ENCODE data around the gene PDE9A. TPM values are rescaled to one million over a fixed set of nuclear protein-coding genes. Genes with fewer than 3 reads are reported as not detected.

Gene PDE9A
- total RNA-seq, 1 experiment from 2014 or later: 44.8 TPM

DNA sequence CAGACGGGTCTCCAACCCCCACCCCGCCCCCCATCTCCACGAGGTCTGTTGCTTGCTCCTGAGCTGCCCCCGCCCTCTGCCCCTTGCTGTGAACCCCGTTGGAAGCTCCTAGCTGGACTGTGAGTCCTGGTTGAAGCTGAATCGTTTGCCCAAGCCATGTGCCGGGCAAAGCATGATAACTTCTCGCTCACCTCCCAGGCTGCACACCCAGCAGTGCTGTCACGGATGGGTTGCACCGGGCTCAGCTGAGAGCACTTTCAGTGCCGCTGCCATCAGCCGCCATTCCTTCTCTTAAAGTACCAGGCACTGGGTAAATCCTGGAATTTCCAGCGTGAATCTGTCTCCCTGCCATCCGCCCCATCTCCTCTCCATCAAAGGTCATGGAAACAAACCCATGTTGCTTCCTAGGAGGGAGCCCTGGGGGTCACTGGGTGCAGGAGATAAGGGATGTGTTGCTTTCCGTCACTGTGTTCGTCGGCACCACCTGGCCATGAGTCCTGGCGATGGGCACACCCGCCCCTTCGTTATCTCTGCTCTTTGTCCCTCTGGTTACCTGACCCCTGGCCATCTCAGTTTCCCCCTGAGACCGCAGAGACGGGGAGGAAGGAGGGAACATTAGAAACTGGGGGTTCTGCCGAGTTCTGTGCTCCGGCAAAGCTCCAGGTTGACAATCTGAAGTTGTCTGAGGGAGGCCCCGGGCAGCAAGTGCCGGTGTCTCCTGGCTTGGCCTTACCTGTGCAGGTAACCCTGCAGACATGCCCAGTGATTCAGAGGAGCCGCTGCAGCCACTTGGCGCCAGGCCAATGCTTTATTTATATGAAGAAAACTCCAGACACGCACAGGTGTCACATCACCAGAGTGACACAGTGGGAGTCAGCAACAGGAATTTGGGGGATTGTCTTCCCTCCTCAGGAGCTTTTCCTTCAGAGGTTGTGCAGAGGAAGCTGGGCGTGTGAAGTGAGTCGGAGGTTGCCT lies 2.7 kb downstream of the PDE9A start (continued):
- TF ChIP-seq E2F4 (CRISPR knock-in tag; IDR thresholded peaks at IDR 0.05; ENCODE audit: borderline replicate concordance, low read depth): no peak
- no peak for TF ChIP-seq ATF1 (CRISPR knock-in tag; IDR thresholded peaks at IDR 0.05)
- no peak for TF ChIP-seq ZNF121 (CRISPR knock-in tag; IDR thresholded peaks at IDR 0.05)
- TF ChIP-seq TEAD4 (CRISPR knock-in tag; IDR thresholded peaks at IDR 0.05): no peak
- TF ChIP-seq ZNF281 (CRISPR knock-in tag; IDR thresholded peaks at IDR 0.05): no peak
- TF ChIP-seq NR2C2 (CRISPR knock-in tag; IDR thresholded peaks at IDR 0.05): no peak
- TF ChIP-seq ATF6 (CRISPR knock-in tag; IDR thresholded peaks at IDR 0.05): no peak

- ChIA-PET CTCF (interaction anchor here (0.7 to 5.4 kb wide), 3 partner anchors 12 to 19 kb away, joined by 3 to 34 read pairs (median 5); no protein-coding TSS in a partner anchor), POLR2A (no interaction called here)
- Mint-ChIP-seq H3K4me1 (peaks cover 54% of the 10 kb centered on the region), H3K36me3 (0 out of 2 replicates have a peak, but pooled peaks cover 3% of the 10 kb centered on the region), H3K9me3 (no peaks in the 10 kb centered on the region), H3K27ac (peak overlapping the region; percentile 68), H3K27me3 (ENCODE audit: low read depth) (no peaks in the 10 kb centered on the region), H3K4me3 (no peak overlapping the region)
- ATAC-seq: no peak
- no peak for DNase-seq (ENCODE audit: low spot score)
- no peak for TF ChIP-seq ZNF281 (CRISPR knock-in tag; IDR thresholded peaks at IDR 0.05)
- TF ChIP-seq, protein P1, sequence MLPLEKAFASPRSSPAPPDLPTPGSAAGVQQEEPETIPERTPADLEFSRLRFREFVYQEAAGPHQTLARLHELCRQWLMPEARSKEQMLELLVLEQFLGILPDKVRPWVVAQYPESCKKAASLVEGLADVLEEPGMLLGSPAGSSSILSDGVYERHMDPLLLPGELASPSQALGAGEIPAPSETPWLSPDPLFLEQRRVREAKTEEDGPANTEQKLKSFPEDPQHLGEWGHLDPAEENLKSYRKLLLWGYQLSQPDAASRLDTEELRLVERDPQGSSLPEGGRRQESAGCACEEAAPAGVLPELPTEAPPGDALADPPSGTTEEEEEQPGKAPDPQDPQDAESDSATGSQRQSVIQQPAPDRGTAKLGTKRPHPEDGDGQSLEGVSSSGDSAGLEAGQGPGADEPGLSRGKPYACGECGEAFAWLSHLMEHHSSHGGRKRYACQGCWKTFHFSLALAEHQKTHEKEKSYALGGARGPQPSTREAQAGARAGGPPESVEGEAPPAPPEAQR (CRISPR knock-in tag; IDR thresholded peaks at IDR 0.05): no peak
- TF ChIP-seq PRDM15 (CRISPR knock-in tag; IDR thresholded peaks at IDR 0.05): no peak
- TF ChIP-seq JUN (CRISPR knock-in tag; IDR thresholded peaks at IDR 0.05): no peak
- TF ChIP-seq ZNF416 (CRISPR knock-in tag; IDR thresholded peaks at IDR 0.05): no peak
- TF ChIP-seq EMX1 (CRISPR knock-in tag; IDR thresholded peaks at IDR 0.05): no peak
- no peak for TF ChIP-seq MYBL2 (CRISPR knock-in tag; IDR thresholded peaks at IDR 0.05)
- TF ChIP-seq, protein P2, sequence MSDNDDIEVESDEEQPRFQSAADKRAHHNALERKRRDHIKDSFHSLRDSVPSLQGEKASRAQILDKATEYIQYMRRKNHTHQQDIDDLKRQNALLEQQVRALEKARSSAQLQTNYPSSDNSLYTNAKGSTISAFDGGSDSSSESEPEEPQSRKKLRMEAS (CRISPR knock-in tag; IDR thresholded peaks at IDR 0.05): no peak
- TF ChIP-seq, protein P3, sequence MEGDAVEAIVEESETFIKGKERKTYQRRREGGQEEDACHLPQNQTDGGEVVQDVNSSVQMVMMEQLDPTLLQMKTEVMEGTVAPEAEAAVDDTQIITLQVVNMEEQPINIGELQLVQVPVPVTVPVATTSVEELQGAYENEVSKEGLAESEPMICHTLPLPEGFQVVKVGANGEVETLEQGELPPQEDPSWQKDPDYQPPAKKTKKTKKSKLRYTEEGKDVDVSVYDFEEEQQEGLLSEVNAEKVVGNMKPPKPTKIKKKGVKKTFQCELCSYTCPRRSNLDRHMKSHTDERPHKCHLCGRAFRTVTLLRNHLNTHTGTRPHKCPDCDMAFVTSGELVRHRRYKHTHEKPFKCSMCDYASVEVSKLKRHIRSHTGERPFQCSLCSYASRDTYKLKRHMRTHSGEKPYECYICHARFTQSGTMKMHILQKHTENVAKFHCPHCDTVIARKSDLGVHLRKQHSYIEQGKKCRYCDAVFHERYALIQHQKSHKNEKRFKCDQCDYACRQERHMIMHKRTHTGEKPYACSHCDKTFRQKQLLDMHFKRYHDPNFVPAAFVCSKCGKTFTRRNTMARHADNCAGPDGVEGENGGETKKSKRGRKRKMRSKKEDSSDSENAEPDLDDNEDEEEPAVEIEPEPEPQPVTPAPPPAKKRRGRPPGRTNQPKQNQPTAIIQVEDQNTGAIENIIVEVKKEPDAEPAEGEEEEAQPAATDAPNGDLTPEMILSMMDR (IDR thresholded peaks at IDR 0.05): no peak
- TF ChIP-seq NR3C1 (CRISPR knock-in tag; conservative IDR thresholded peaks at IDR 0.05; ENCODE audit: low read depth): no peak
Measured at GRCh38 chr21:42656872-42657271, 3.5 kb downstream of the PDE9A start.

Data from WTC11 (cell line).